HG02938 (cell line): ENCODE measurements around the gene CBX4.

Experiments
- ATAC-seq: cut with Tn5 transposase; IDR thresholded peaks from one replicate; pipeline ENCODE4 v1.9.1; 2021; ENCODE audit warnings: mild to moderate bottlenecking, moderate library complexity; ENCODE audit not compliant: unreplicated experiment

Gene CBX4

GRCh38 chr17:79790805-79791734 is 48.2 kb downstream of the CBX4 start:
- ATAC-seq, result no peak

GRCh38 chr17:79789943-79790804 is 49.1 kb downstream of the CBX4 start:
- no peak for ATAC-seq

- ATAC-seq, result no peak
Observed at GRCh38 chr17:79788989-79789942, 50.0 kb downstream of the CBX4 start.

DNA sequence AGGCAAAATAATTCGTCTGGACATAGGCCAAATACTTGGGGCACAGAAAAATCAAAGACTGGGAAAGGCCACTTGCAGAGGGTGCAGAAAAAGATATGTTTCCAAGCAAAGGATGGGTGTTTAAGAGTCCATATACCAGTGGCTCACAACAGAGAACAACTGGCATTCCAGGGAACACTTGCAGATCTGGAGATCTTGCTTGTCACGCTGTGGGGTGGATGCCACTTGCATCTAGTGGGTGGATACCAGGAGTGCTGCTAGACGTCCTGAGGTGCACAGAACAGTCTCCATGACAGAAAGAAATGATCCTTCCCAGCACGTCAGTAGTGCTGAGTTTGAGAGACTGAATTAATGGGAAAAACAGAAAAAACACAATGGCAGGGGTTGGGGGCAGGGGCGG is 50.8 kb downstream of the CBX4 start:
- ATAC-seq, result no peak

DNA sequence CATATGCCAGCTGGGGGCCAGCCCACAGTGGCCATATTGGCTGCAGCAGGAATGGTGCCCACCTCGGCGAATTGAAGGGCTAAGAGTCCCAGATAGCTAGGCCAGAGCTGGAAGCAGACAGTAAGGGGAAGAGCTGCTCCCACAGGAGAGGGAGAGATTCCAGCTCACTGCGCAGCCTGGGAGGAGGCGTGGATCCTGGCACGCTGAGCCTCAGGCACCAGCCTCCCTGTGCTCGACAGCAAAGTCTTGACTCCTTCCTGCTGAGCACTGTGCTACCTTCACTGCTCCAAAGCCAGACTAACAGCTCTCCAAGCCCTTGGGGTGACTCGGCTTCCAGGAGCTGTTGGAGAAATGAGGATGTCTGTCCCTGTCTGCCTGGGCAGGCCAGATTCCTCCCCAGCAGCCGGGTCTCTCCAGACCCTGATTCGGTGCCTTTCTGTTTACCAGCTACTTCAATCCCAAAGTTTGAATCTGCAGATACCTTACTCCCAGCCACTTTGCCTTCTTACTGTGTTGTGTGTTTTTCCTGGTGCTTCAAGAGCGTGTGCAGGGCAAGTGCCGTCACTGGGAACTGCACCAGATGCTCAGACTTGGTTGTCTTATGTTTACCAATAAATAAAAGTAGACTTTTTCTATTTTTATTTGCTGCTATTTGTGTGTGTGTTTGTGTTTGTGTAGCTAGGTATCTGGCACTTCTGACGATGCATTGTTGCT is 52.2 kb downstream of the CBX4 start:
- no peak for ATAC-seq

DNA sequence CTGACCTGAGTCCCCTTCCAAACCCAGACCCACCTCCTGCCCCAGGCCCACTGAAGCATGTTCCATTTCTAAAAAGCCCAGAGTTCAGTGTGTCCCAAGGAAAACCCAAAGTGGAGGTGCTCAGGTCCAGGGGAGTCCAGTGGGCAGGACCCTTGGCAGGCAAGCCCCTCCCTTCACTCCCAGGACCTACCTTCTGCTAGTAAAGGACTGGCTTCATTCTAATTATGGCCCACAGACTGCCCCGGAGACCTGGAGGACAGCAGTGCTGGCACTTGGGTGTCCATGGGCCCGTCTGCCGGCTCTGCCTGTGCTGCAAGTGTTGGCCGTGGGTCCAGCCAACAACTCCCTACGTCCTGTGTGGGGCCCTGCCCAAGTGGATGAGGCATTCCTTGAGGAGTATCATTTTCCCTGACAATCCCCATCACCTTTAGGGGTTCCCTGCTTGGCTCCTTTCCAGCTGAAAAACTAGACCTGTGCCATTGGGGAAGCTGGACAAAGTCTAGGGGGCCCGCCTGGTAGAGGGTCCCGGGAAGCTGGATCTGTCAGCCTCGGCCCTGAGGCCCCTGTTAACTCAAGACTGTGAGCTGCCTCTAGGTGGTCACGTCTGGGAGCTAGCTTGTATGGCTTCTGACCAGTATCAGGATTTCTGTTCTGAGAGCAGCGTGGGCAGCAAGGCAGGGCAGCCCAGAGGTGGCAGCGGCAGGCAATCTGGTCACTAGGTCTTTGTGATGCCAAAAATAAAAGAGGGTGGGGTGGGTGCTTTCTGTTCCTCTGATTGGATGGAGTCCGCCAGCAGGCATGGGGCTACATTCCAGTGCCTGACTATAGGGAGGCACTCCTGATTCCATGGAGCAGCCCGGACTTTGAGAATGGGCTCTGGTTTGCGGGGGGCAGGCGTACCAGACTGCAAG is 53.1 kb downstream of the CBX4 start:
- no peak for ATAC-seq

GRCh38 chr17:79785017-79785899 is 54.0 kb downstream of the CBX4 start:
- no peak for ATAC-seq

DNA sequence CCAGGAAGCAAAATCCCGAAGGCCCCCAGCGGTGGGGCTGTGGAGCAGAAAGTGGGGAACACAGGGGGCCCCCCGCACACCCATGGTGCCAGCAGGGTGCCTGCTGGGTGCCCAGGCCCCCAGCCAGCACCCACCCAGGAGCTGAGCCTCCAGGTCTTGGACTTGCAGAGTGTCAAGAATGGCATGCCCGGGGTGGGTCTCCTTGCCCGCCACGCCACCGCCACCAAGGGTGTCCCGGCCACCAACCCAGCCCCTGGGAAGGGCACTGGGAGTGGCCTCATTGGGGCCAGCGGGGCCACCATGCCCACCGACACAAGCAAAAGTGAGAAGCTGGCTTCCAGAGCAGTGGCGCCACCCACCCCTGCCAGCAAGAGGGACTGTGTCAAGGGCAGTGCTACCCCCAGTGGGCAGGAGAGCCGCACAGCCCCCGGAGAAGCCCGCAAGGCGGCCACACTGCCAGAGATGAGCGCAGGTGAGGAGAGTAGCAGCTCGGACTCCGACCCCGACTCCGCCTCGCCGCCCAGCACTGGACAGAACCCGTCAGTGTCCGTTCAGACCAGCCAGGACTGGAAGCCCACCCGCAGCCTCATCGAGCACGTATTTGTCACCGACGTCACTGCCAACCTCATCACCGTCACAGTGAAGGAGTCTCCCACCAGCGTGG is 54.8 kb downstream of the CBX4 start:
- ATAC-seq, result no peak

- no peak for ATAC-seq
Observed at GRCh38 chr17:79783891-79784290, 55.3 kb downstream of the CBX4 start.
